OCI-LY7 (cell line): ENCODE measurements around the gene TALDO1. TPM values are rescaled to one million over a fixed set of nuclear protein-coding genes. Genes with fewer than 3 reads are reported as not detected.

Experiments used
- BruUV-seq: library from RNA; stranded (reverse); fragments of 400-500 nt; replicated peaks from 2 replicates; lab custom pipeline; 2021; lab: Mats Ljungman, UMichigan
- CTCF ChIA-PET: fragments of 300-600 bp; sonication (Branson Sonifier 250); formaldehyde crosslinking; loops from one replicate; lab custom pipeline; 2022; ENCODE audit warnings: antibody characterized with exemption; ENCODE audit not compliant: unreplicated experiment; lab: Charles Lee
- POLR2A ChIA-PET: fragments of 300-600 bp; sonication (Branson Sonifier 250); formaldehyde crosslinking; loops from one replicate; lab custom pipeline; 2022; ENCODE audit warnings: antibody characterized with exemption; lab: Charles Lee
- DNase-seq: peaks from one replicate; pipeline ENCODE4 v3.0.0-alpha.2; 2015; ENCODE audit warnings: low spot score
- H2AFZ ChIP-seq: fragments of 200-600 bp; sonication (generic), shearing (Covaris generic); 2 replicates; pipeline ENCODE4 v1.6.1; 2014; ENCODE audit warnings: mild to moderate bottlenecking, antibody characterized with exemption, low read length, moderate library complexity
- H3K27ac ChIP-seq: fragments of 200-600 bp; sonication (generic); 2 replicates; pipeline ENCODE4 v1.5.1; 2014; ENCODE audit warnings: mixed run types, low read depth, mild to moderate bottlenecking, moderate library complexity, low read length, inconsistent platforms; ENCODE audit not compliant: poor library complexity, severe bottlenecking
- H3K36me3 ChIP-seq: fragments of 200-600 bp; sonication (generic); 2 replicates; pipeline ENCODE4 v1.6.1; 2014; ENCODE audit warnings: mild to moderate bottlenecking, antibody characterized with exemption, low read length, moderate library complexity, mixed read lengths; ENCODE audit not compliant: insufficient read depth
- H3K4me1 ChIP-seq: fragments of 200-600 bp; sonication (generic); 2 replicates; pipeline ENCODE4 v1.5.1; 2014; ENCODE audit warnings: mild to moderate bottlenecking, low read length; ENCODE audit not compliant: insufficient read depth, poor library complexity, severe bottlenecking
- H3K4me2 ChIP-seq: fragments of 200-600 bp; sonication (generic); 2 replicates; pipeline ENCODE4 v1.6.1; 2014; ENCODE audit warnings: mild to moderate bottlenecking, low read length
- H3K4me3 ChIP-seq: fragments of 200-600 bp; sonication (generic); 2 replicates; pipeline ENCODE4 v1.5.1; 2014; ENCODE audit warnings: mild to moderate bottlenecking, low read depth, low read length; ENCODE audit not compliant: poor library complexity, severe bottlenecking
- H3K79me2 ChIP-seq: fragments of 200-600 bp; sonication (generic); 2 replicates; pipeline ENCODE4 v1.6.1; 2016; ENCODE audit warnings: low read depth, mild to moderate bottlenecking, low read length, moderate library complexity, mixed read lengths; ENCODE audit not compliant: insufficient read depth
- H3K9me2 ChIP-seq: fragments of 200-600 bp; sonication (generic); 2 replicates; pipeline ENCODE4 v1.6.1; 2016; ENCODE audit warnings: mild to moderate bottlenecking, low read length, mixed read lengths; ENCODE audit not compliant: insufficient read depth
- H3K9me3 ChIP-seq: fragments of 200-600 bp; sonication (generic); 2 replicates; pipeline ENCODE4 v1.6.1; 2014; ENCODE audit warnings: mild to moderate bottlenecking, mixed run types, low read length, mixed read lengths
- H4K20me1 ChIP-seq: fragments of 200-600 bp; sonication (generic); 2 replicates; pipeline ENCODE4 v1.6.1; 2014; ENCODE audit warnings: mild to moderate bottlenecking, antibody characterized with exemption, low read length, moderate library complexity, mixed read lengths; ENCODE audit not compliant: insufficient read depth
- CTCF ChIP-seq: fragments of 200-600 bp; sonication (generic); conservative IDR thresholded peaks from 2 replicates; pipeline ENCODE4 v1.5.1; 2014; ENCODE audit warnings: mild to moderate bottlenecking, antibody characterized with exemption, low read length, moderate library complexity, mixed read lengths
- EZH2phosphoT487 ChIP-seq: fragments of 200-600 bp; sonication (generic); IDR thresholded peaks from 2 replicates; pipeline ENCODE4 v1.6.1; 2018; ENCODE audit warnings: low read depth, borderline replicate concordance, mild to moderate bottlenecking, mixed run types, antibody characterized with exemption, low read length, moderate library complexity, mixed read lengths
- intact Hi-C: fragments of 100-400 bp; cut with micrococcal nuclease; formaldehyde crosslinking; loops from one replicate; pipeline ENCODE4 v1.10.0; 2022; ENCODE audit not compliant: unreplicated experiment
- total RNA-seq, 2 experiments: library from RNA; depleted of rRNA in 1 of 2; stranded (reverse); fragments of >200 nt in 1 of 2; shearing (Covaris generic) in 1 of 2; gene quantifications; 2 replicates each; pipeline ENCODE4 v1.2.3, GENCODE V29; 2014 to 2022

TALDO1 gene
- total RNA-seq, 2 experiments from 2014 or later: 172 to 226 TPM

GRCh38 chr11:773830-774229 is 26.6 kb downstream of the TALDO1 start:
- H3K79me2 ChIP-seq: peaks cover 32% of the 10 kb centered on the region
- CTCF ChIA-PET: no interaction called here
- H2AFZ ChIP-seq: no peak overlapping the region
- no peak overlapping the region for H3K4me3 ChIP-seq
- peaks cover 20% of the 10 kb centered on the region for H3K4me1 ChIP-seq
- POLR2A ChIA-PET: no interaction called here
- H3K36me3 ChIP-seq: peaks cover 59% of the 10 kb centered on the region
- intact Hi-C loops: no loop called here
- no peaks in the 10 kb centered on the region for H4K20me1 ChIP-seq
- no peak overlapping the region for H3K27ac ChIP-seq
- no TSS peak for BruUV-seq
- H3K9me2 ChIP-seq: no peaks in the 10 kb centered on the region
- TF ChIP-seq CTCF (no peak), EZH2phosphoT487 (no peak)
- no peaks in the 10 kb centered on the region for H3K9me3 ChIP-seq
- no peak for DNase-seq
- no peak overlapping the region for H3K4me2 ChIP-seq

GRCh38 chr11:774873-775592 is 27.8 kb downstream of the TALDO1 start:
- no TSS peak for BruUV-seq
- Histone ChIP-seq H3K4me2 (peak overlapping the region; percentile 90), H3K27ac (no peak overlapping the region), H3K79me2 (peaks cover 32% of the 10 kb centered on the region), H3K4me1 (peaks cover 22% of the 10 kb centered on the region), H4K20me1 (no peaks in the 10 kb centered on the region), H3K9me2 (no peaks in the 10 kb centered on the region), H3K36me3 (peaks cover 50% of the 10 kb centered on the region), H2AFZ (no peak overlapping the region), H3K9me3 (no peaks in the 10 kb centered on the region), H3K4me3 (peak overlapping the region; percentile 95)
- no peak for DNase-seq
- ChIA-PET POLR2A (interaction anchor here (2.2 kb wide), 1 partner anchor 22 kb away, joined by 9 read pairs; no protein-coding TSS in a partner anchor), CTCF (no interaction called here)
- TF ChIP-seq EZH2phosphoT487 (no peak), CTCF (no peak)
- intact Hi-C loops: no loop called here

- peak overlapping the region; percentile 95 for H3K4me3 ChIP-seq
- CTCF ChIA-PET: interaction anchor here (0.6 to 1.2 kb wide), 3 partner anchors 30 to 116 kb away, joined by 3 to 8 read pairs (median 3); no protein-coding TSS in a partner anchor
Measured at GRCh38 chr11:776263-776560, 28.9 kb downstream of the TALDO1 start.

More at GRCh38 chr11:776263-776560, 28.9 kb downstream of the TALDO1 start:
- peak overlapping the region; percentile 57 for H3K27ac ChIP-seq
- DNase-seq: no peak
- POLR2A ChIA-PET: interaction anchor here (0.6 to 2.2 kb wide), 3 partner anchors 20 to 31 kb away, joined by 4 to 9 read pairs (median 5); partner anchors contain the start of gene TALDO1
- intact Hi-C loops: loop anchor here (1.0 to 2.0 kb wide), 2 partner anchors 21 to 29 kb away; partner anchors contain the start of gene TALDO1
- no peaks in the 10 kb centered on the region for H4K20me1 ChIP-seq
- H3K9me2 ChIP-seq: no peaks in the 10 kb centered on the region
- peaks cover 22% of the 10 kb centered on the region for H3K4me1 ChIP-seq
- H3K9me3 ChIP-seq: no peaks in the 10 kb centered on the region
- no peak overlapping the region for H2AFZ ChIP-seq
- peak overlapping the region; percentile 90 for H3K4me2 ChIP-seq
- peaks cover 38% of the 10 kb centered on the region for H3K36me3 ChIP-seq
- H3K79me2 ChIP-seq: peaks cover 32% of the 10 kb centered on the region
- TF ChIP-seq EZH2phosphoT487 (no peak), CTCF (no peak)
- no TSS peak for BruUV-seq
